K562 (cell line): Measurements from ENCODE around the gene CSNK1G1. TPM values are rescaled to one million over a fixed set of nuclear protein-coding genes. Genes with fewer than 3 reads are reported as not detected.
A peak's percentile ranks its signal among the peaks of the same experiment; 100 is the strongest.

Experiments used
- ASH1L ChIP-seq: fragments of 450-650 bp; IDR thresholded peaks from 2 replicates; pipeline ENCODE4 v1.6.1; 2018; ENCODE audit warnings: borderline replicate concordance, mild to moderate bottlenecking, low read depth; ENCODE audit not compliant: partially characterized antibody
- ERF ChIP-seq: fragments of 450-650 bp; formaldehyde crosslinking; IDR thresholded peaks from 2 replicates; pipeline ENCODE4 v1.4.0; 2020; ENCODE audit warnings: mild to moderate bottlenecking, mixed read lengths
- KLF10 ChIP-seq: fragments of 250-450 bp; sonication (Bioruptor Pico); IDR thresholded peaks from 2 replicates; pipeline ENCODE4 v1.6.1; 2021; ENCODE audit warnings: matching md5 sums
- MBD2 ChIP-seq: sonication (generic); IDR thresholded peaks from 2 replicates; pipeline ENCODE4 v1.6.1; 2016; ENCODE audit warnings: low read depth, borderline replicate concordance
- MTA3 ChIP-seq: fragments of 450-650 bp; formaldehyde crosslinking; IDR thresholded peaks from 2 replicates; pipeline ENCODE4 v1.6.1; 2017; ENCODE audit warnings: mild to moderate bottlenecking, borderline replicate concordance
- NELFE ChIP-seq: IDR thresholded peaks from 2 replicates; pipeline ENCODE4 v1.6.1; 2011; ENCODE audit warnings: mild to moderate bottlenecking; ENCODE audit not compliant: insufficient read depth, insufficient read length
- POLR2G ChIP-seq: fragments of 200-400 bp; formaldehyde crosslinking; IDR thresholded peaks from 2 replicates; pipeline ENCODE4 v1.6.1; 2017; ENCODE audit warnings: low read depth, mild to moderate bottlenecking, antibody characterized with exemption, low read length, moderate library complexity
- RAD21 ChIP-seq, 2 experiments: fragments of 250-450 bp in 1 of 2; fragments of 450-650 bp in 1 of 2; sonication (Bioruptor Pico) in 1 of 2; formaldehyde crosslinking in 1 of 2; IDR thresholded peaks in 1 of 2; conservative IDR thresholded peaks in 1 of 2; 2 replicates each; pipeline versions ENCODE4 v1.4.0 to v1.8.0; 2020 to 2022; ENCODE audit warnings: mild to moderate bottlenecking in 2 of 2, moderate library complexity in 1 of 2
- TAF1 ChIP-seq: IDR thresholded peaks from 2 replicates; pipeline ENCODE4 v1.6.1; 2011; ENCODE audit warnings: mild to moderate bottlenecking, low read length, moderate library complexity; ENCODE audit not compliant: insufficient read depth, control insufficient read depth, severe bottlenecking; ENCODE audit errors: extremely low read depth
- TAF15 ChIP-seq: fragments of 200-400 bp; formaldehyde crosslinking; IDR thresholded peaks from 2 replicates; pipeline ENCODE4 v1.6.1; 2017; ENCODE audit warnings: mild to moderate bottlenecking, low read depth, low read length, moderate library complexity
- TBP ChIP-seq: optimal IDR thresholded peaks from 2 replicates; pipeline ENCODE3; 2011; ENCODE audit warnings: low read depth, low read length, improper control_type of control experiment
- ZNF12 ChIP-seq: sonication (generic); formaldehyde crosslinking; IDR thresholded peaks from 2 replicates; pipeline ENCODE4 v1.4.0; 2020; ENCODE audit warnings: mild to moderate bottlenecking, missing genetic modification reagents
- ZNF347 ChIP-seq: fragments of 450-650 bp; formaldehyde crosslinking; IDR thresholded peaks from 2 replicates; pipeline ENCODE4 v1.4.0; 2020; ENCODE audit warnings: low read depth, mild to moderate bottlenecking, moderate library complexity
- ZNF384 ChIP-seq: IDR thresholded peaks from 2 replicates; pipeline ENCODE4 v1.6.1; 2012; ENCODE audit warnings: low read depth, low read length, improper control_type of control experiment
- ZNF431 ChIP-seq: sonication (generic); formaldehyde crosslinking; IDR thresholded peaks from 2 replicates; pipeline ENCODE4 v1.8.0; 2022; ENCODE audit warnings: mild to moderate bottlenecking, missing genetic modification reagents
- ZZZ3 ChIP-seq: fragments of 450-650 bp; IDR thresholded peaks from 2 replicates; pipeline ENCODE4 v1.6.1; 2016; ENCODE audit warnings: antibody characterized with exemption, mild to moderate bottlenecking, moderate library complexity
- polyA plus RNA-seq, 8 experiments: library from polyadenylated mRNA; depleted of rRNA in 4 of 8; stranded (reverse) in 5 of 8; unstranded in 3 of 8; fragments of >200 nt; fragmentation: Nextera tagmentation in 2 of 8; fragmentation: Illumina TruSeq in 1 of 8; extraction: Ambion mirVana in 2 of 8; extraction: Trizol in 1 of 8; gene quantifications; 2 replicates each; pipeline versions ENCODE4 v1.2.1 to v1.2.3, GENCODE V29; 2011 to 2014; ENCODE audit warnings: inconsistent platforms in 1 of 8, missing spikeins in 1 of 8
- total RNA-seq, 7 experiments: library from RNA; depleted of rRNA in 6 of 7; stranded (reverse); fragments of >200 nt in 6 of 7; fragmentation: Illumina TruSeq in 2 of 7; extraction: Trizol in 2 of 7; gene quantifications; 2 replicates each; pipeline versions ENCODE4 v1.2.1 to v1.2.3, GENCODE V29; 2011 to 2021; ENCODE audit warnings: low replicate concordance in 1 of 7
- TF ChIP-seq, protein P1 (sequence below): fragments of 250-450 bp; sonication (Bioruptor Pico); IDR thresholded peaks from 2 replicates; pipeline ENCODE4 v1.4.0; 2020; ENCODE audit warnings: borderline replicate concordance
- TF ChIP-seq, protein P2 (sequence below), 2 experiments: fragments of 450-650 bp in 1 of 2; sonication (generic) in 1 of 2; formaldehyde crosslinking; conservative IDR thresholded peaks; 2 replicates each; pipeline versions ENCODE4 v1.4.0 to v1.8.1; 2020 to 2022; ENCODE audit warnings: mild to moderate bottlenecking in 1 of 2, missing genetic modification reagents in 1 of 2
- TF ChIP-seq, protein P3 (sequence below): fragments of 250-450 bp; sonication (Bioruptor Pico); IDR thresholded peaks from 2 replicates; pipeline ENCODE4 v1.5.0; 2022; ENCODE audit warnings: mild to moderate bottlenecking
- TF ChIP-seq, protein P4 (sequence below): fragments of 250-450 bp; sonication (Bioruptor Pico); IDR thresholded peaks from 2 replicates; pipeline ENCODE4 v1.8.0; 2022; ENCODE audit warnings: inconsistent platforms, mild to moderate bottlenecking, moderate library complexity, borderline replicate concordance

CSNK1G1 gene
- total and polyA plus RNA-seq, 9 of the 15 experiments (the other 6 are each of a cell fraction or from before 2014, with no cell fraction given) = 4.5 to 18.5 (median 9.5) TPM

DNA sequence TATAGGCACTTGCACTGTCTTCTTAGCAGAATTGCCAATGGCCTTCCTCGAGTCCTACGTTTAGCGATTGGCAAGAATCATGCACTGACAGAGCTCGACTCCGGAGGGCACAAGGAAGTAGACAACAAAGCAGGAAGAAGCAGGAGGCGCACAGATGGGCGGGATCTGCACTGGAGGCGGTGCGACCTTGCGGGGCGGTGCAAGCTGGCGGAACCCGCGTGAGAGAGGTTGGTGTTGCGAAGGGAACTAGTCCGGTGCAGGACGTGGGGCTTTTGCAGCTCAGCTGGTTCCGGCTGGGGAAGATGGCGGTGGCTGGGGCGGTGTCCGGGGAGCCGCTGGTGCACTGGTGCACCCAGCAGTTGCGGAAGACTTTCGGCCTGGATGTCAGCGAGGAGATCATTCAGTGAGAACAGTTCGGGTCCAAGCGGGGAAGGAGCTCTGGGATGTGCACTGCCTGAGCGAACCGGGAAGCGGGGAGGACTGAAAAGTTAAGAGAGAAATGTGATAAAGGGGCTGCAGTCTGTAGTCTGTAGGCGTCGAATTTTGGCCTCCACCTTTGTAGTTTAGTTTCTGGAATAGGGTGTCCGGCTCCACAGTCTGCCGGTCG lies 31.7 kb upstream of the CSNK1G1 start, which contains the start of gene TRIP4 (continued):
- peak; percentile 95 for TF ChIP-seq POLR2G
- no peak for TF ChIP-seq TAF15
- peak; percentile 83; the same call in 1 of the 2 replicates for TF ChIP-seq ERF
- TF ChIP-seq, protein P1, sequence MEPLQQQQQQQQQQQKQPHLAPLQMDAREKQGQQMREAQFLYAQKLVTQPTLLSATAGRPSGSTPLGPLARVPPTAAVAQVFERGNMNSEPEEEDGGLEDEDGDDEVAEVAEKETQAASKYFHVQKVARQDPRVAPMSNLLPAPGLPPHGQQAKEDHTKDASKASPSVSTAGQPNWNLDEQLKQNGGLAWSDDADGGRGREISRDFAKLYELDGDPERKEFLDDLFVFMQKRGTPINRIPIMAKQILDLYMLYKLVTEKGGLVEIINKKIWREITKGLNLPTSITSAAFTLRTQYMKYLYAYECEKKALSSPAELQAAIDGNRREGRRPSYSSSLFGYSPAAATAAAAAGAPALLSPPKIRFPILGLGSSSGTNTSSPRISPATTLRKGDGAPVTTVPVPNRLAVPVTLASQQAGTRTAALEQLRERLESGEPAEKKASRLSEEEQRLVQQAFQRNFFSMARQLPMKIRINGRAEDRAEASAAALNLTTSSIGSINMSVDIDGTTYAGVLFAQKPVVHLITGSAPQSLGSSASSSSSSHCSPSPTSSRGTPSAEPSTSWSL (CRISPR knock-in tag) = 0 out of 2 replicates have a peak, but pooled peaks have one; percentile 30
- TF ChIP-seq ZNF431 (CRISPR knock-in tag) = peak; percentile 70; the same call in 1 of the 2 replicates
- TF ChIP-seq NELFE = no peak
- TF ChIP-seq MTA3 = peak; percentile 97
- no peak for TF ChIP-seq KLF10
- TF ChIP-seq MBD2 = peak; percentile 91
- peak; percentile 86 for TF ChIP-seq ZNF12 (CRISPR knock-in tag)
- TF ChIP-seq TAF1 = peak; percentile 96
- TF ChIP-seq ZZZ3 = peak; percentile 75
- no peak for TF ChIP-seq ZNF347
- TF ChIP-seq RAD21 (CRISPR knock-in tag; conservative IDR thresholded peaks at IDR 0.05 in 1 of 2, IDR thresholded peaks at IDR 0.05 in 1 of 2) = peak in 1 of 2 experiments; percentile 49; a peak in 3 of 4 replicates
- TF ChIP-seq, protein P2, sequence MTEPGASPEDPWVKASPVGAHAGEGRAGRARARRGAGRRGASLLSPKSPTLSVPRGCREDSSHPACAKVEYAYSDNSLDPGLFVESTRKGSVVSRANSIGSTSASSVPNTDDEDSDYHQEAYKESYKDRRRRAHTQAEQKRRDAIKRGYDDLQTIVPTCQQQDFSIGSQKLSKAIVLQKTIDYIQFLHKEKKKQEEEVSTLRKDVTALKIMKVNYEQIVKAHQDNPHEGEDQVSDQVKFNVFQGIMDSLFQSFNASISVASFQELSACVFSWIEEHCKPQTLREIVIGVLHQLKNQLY (CRISPR knock-in tag; conservative IDR thresholded peaks at IDR 0.05) = no peak
- peak; percentile 93 for TF ChIP-seq TBP
- TF ChIP-seq ASH1L = peak; percentile 65
- TF ChIP-seq, protein P3, sequence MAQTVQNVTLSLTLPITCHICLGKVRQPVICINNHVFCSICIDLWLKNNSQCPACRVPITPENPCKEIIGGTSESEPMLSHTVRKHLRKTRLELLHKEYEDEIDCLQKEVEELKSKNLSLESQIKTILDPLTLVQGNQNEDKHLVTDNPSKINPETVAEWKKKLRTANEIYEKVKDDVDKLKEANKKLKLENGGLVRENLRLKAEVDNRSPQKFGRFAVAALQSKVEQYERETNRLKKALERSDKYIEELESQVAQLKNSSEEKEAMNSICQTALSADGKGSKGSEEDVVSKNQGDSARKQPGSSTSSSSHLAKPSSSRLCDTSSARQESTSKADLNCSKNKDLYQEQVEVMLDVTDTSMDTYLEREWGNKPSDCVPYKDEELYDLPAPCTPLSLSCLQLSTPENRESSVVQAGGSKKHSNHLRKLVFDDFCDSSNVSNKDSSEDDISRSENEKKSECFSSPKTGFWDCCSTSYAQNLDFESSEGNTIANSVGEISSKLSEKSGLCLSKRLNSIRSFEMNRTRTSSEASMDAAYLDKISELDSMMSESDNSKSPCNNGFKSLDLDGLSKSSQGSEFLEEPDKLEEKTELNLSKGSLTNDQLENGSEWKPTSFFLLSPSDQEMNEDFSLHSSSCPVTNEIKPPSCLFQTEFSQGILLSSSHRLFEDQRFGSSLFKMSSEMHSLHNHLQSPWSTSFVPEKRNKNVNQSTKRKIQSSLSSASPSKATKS (CRISPR knock-in tag) = no peak
- peak; percentile 70 for TF ChIP-seq ZNF384
- TF ChIP-seq, protein P4, sequence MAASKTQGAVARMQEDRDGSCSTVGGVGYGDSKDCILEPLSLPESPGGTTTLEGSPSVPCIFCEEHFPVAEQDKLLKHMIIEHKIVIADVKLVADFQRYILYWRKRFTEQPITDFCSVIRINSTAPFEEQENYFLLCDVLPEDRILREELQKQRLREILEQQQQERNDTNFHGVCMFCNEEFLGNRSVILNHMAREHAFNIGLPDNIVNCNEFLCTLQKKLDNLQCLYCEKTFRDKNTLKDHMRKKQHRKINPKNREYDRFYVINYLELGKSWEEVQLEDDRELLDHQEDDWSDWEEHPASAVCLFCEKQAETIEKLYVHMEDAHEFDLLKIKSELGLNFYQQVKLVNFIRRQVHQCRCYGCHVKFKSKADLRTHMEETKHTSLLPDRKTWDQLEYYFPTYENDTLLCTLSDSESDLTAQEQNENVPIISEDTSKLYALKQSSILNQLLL (CRISPR knock-in tag) = no peak
